Activated CD4-positive, alpha-beta memory T cell treated with anti-CD3 and anti-CD28 coated beads, Interleukin-2, amount 10 ng/mL, durations not matched to agents 7 days and 5 days (primary cell): ENCODE data around the gene MGAM2. TPM values are rescaled to one million over a fixed set of nuclear protein-coding genes. Genes with fewer than 3 reads are reported as not detected.
"Not testable (repeated sequence)": the region's sequence is repeated elsewhere in the genome, so short reads cannot be mapped to it uniquely, and the experiment has no call there.

Source experiments
- CTCF ChIA-PET: fragments of 350-600 bp; sonication (Branson Sonifier 250); formaldehyde crosslinking; loops from one replicate; lab custom pipeline; 2021; ENCODE audit warnings: antibody characterized with exemption, inconsistent platforms; lab: Charles Lee
- POLR2A ChIA-PET: fragments of 350-600 bp; sonication (Branson Sonifier 250); formaldehyde crosslinking; loops from one replicate; lab custom pipeline; 2021; ENCODE audit warnings: antibody characterized with exemption; lab: Charles Lee
- DNase-seq: peaks from one replicate; pipeline ENCODE4 v3.0.0-alpha.2; 2020
- H3K27ac Mint-ChIP-seq: one replicate; pipeline ENCODE4 v1.8.0; 2021; ENCODE audit warnings: mild to moderate bottlenecking, mixed read lengths
- H3K27me3 Mint-ChIP-seq: one replicate; pipeline ENCODE4 v1.8.0; 2021; ENCODE audit warnings: mixed read lengths
- H3K36me3 Mint-ChIP-seq: one replicate; pipeline ENCODE4 v1.8.0; 2021; ENCODE audit warnings: low read depth, mixed read lengths
- H3K4me1 Mint-ChIP-seq: one replicate; pipeline ENCODE4 v1.8.0; 2021; ENCODE audit warnings: mixed read lengths
- H3K4me3 Mint-ChIP-seq: one replicate; pipeline ENCODE4 v1.8.0; 2021; ENCODE audit warnings: mild to moderate bottlenecking, mixed read lengths
- H3K9me3 Mint-ChIP-seq: one replicate; pipeline ENCODE4 v1.8.0; 2021; ENCODE audit warnings: mixed read lengths
- total RNA-seq, 2 experiments: library from RNA; stranded (reverse); gene quantifications; one replicate each; pipeline ENCODE4 v1.2.3, GENCODE V29; 2021

MGAM2 gene
- total RNA-seq, 2 experiments from 2014 or later = not detected

DNA sequence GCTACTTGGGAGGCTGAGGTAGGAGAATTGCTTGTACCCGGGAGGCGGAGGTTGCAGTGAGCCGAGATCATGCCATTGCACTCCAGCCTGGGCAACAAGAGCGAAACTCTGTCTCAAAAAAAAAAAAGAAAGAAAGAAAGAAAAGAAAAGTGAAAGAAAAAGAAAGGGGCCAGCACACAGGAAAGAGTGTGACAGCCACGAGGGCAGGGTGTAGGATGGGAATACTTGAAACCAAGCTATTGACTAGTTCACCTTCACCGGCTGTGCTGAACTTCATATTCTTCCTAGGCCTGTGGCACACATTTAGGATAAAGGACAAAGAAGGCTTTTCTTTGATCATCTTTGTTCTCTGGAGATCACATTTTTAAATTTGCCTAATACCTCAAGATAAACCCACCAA is 9.7 kb upstream of the MGAM2 start:
- not testable (repeated sequence) for DNase-seq

DNA sequence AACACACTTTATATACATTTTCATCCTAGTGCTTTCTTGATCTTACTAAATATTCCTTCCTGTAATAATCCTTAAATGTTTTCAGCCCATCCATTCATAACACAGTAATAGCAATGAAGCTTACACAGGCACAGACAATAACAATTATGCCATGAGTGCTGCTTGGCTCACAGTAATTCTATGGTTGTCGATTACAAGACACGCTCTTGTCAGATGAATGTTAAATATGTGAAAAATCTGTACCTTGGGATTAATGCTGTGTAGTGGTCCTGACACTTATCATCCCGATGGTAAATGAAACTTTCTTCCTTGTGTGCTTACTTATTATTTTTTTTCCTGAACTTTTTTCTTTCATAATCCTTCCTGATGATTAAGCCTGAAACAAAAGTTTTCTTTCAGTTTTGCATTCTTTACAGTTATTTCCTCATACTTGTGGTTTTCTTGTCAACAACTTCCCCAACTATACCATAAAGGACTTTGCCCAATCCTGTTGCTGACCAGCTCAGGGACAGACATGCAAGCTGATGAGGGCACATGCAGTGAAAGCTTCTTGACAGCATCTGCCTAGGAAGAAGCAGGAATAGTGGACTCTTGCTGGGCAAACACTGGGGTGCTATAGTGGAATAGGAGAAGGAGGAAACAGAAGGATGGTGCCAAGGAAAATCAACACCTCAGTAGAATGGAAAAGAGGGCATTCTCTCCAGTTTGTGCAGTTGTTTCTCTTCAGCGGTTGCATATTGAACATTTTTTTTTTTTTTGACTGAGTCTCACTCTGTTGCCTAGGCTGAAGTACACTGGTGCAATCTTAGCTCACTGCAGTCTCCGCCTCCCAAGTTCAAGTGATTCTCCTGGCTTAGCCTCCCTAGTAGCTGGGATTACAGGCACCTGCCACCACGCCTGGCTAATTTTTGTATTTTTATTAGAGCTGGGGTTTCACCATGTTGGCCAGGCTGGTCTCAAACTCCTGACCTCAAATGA is 6.7 kb upstream of the MGAM2 start:
- H3K9me3 Mint-ChIP-seq = no peaks in the 10 kb centered on the region
- no peak overlapping the region for H3K27ac Mint-ChIP-seq
- ChIA-PET CTCF (interaction anchor here (1.2 kb wide), 1 partner anchor 129 kb away, joined by 5 read pairs; no protein-coding TSS in a partner anchor), POLR2A (no interaction called here)
- DNase-seq = no peak
- H3K4me1 Mint-ChIP-seq = peaks cover 4% of the 10 kb centered on the region
- no peak overlapping the region for H3K4me3 Mint-ChIP-seq
- no peaks in the 10 kb centered on the region for H3K36me3 Mint-ChIP-seq
- H3K27me3 Mint-ChIP-seq = peaks cover 2% of the 10 kb centered on the region

More for the DNA sequence above, 9.7 kb upstream of the MGAM2 start:
- H3K4me1 Mint-ChIP-seq, H3K27me3 Mint-ChIP-seq, H3K36me3 Mint-ChIP-seq, POLR2A ChIA-PET, H3K9me3 Mint-ChIP-seq, H3K4me3 Mint-ChIP-seq, H3K27ac Mint-ChIP-seq, CTCF ChIA-PET: not testable (repeated sequence)

DNA sequence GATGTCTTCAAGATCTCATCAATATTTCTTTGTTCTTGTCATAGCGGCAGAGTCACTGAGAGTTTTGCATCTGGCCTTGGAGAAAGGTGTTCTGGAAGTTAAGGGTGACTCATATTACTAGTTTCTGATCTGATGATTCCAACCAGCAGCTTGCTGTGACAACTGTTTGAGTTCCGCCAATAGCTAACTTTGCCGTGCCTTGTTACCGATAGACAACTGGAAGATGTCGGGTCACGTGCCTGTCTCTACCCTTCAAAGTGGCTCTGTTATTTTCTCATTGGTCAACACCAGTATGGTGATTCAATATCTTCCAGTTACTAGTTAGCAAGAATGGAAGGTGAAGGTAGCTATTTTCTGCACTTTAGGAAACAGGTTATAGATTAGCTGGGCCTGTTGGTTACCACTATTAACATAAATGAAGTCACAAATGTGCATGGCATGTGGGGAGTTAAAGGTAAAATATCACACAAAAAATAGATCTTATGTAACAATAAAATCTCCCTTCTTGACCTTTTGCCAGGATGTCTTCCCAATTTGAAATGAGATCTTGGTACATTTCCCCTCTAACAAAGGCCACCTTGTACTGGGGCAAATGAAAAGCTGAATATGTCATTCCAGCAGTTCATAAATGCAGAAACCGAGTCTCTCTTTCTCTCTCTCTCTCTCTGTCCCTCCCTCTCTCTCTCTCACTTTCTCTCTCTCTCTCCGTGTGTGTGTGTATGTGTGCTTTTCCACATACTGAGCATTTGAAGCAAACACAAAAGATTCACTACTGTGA is 2.6 kb upstream of the MGAM2 start:
- Mint-ChIP-seq H3K4me3 (no peak overlapping the region), H3K27ac (no peak overlapping the region), H3K9me3 (no peaks in the 10 kb centered on the region), H3K36me3 (no peaks in the 10 kb centered on the region), H3K27me3 (peaks cover 2% of the 10 kb centered on the region), H3K4me1 (no peaks in the 10 kb centered on the region)
- no peak for DNase-seq
- ChIA-PET CTCF (no interaction called here), POLR2A (no interaction called here)

DNA sequence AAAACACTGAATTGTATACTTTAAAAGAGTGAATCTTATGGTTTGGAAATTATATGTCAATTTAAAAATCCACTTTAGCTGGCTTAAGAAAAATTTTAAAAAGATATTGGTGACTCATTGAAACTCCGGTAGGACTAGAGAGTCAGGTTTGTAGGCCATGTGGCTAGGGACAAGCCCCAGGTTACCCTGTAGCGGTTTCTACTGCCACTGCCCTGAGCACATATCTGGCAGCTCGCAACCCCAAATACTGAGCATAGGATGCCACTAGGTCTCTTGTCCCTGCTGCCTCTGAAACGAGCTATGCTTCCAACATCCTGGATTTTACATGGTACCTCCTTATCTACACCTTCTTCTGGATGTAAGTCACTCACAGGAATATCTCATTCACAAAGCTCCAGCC is 1.4 kb upstream of the MGAM2 start:
- Mint-ChIP-seq H3K36me3 (no peaks in the 10 kb centered on the region), H3K4me1 (no peaks in the 10 kb centered on the region), H3K9me3 (no peaks in the 10 kb centered on the region), H3K4me3 (no peak overlapping the region), H3K27me3 (peaks cover 2% of the 10 kb centered on the region), H3K27ac (no peak overlapping the region)
- ChIA-PET CTCF (no interaction called here), POLR2A (no interaction called here)
- no peak for DNase-seq

DNA sequence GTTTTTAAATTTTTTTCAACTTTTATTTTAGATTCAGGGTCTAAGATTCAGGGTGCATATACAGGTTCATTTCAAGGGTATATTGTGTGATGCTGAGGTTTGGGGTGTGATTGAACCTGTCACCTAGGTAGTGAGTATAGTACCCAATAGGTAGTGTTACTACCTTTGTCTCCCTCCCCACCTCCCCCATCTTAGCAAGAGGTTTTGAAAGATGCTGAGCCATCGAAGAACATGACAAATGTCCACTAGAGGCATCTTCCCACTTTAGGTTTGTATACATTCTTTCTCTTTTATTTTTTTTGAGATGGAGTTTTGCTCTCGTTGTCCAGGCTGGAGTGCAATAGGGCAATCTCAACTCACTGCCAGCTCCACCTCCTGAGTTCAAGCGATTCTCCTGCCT is 880 bp upstream of the MGAM2 start:
- no peaks in the 10 kb centered on the region for H3K9me3 Mint-ChIP-seq
- no peak overlapping the region for H3K27ac Mint-ChIP-seq
- H3K4me3 Mint-ChIP-seq = no peak overlapping the region
- H3K36me3 Mint-ChIP-seq = no peaks in the 10 kb centered on the region
- H3K4me1 Mint-ChIP-seq = no peaks in the 10 kb centered on the region
- peaks cover 2% of the 10 kb centered on the region for H3K27me3 Mint-ChIP-seq
- ChIA-PET CTCF (no interaction called here), POLR2A (no interaction called here)
- no peak for DNase-seq

DNA sequence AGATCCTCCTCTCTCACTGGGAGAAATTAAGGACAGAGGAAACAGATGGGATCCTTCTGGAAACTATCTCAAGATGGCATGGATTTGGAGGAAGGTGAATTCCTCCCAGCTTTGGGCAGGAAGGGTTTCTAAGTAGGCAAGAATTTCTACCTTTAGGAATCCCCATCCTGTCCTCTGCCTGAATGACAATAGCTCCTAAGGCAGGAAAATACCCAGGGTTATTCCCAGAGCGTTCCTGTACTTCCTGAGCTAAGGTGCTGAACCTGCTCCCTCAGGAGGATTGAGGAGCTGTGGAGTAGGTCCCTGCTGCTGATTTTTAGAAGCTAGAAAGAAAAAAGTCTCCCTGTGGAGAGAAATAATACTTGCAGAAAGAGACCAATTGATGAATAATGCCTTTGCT is 568 bp downstream of the MGAM2 start:
- no peak for DNase-seq
- Mint-ChIP-seq H3K4me1 (no peaks in the 10 kb centered on the region), H3K36me3 (no peaks in the 10 kb centered on the region), H3K27me3 (peaks cover 2% of the 10 kb centered on the region), H3K9me3 (no peaks in the 10 kb centered on the region), H3K4me3 (no peak overlapping the region), H3K27ac (no peak overlapping the region)
- ChIA-PET CTCF (no interaction called here), POLR2A (no interaction called here)

DNA sequence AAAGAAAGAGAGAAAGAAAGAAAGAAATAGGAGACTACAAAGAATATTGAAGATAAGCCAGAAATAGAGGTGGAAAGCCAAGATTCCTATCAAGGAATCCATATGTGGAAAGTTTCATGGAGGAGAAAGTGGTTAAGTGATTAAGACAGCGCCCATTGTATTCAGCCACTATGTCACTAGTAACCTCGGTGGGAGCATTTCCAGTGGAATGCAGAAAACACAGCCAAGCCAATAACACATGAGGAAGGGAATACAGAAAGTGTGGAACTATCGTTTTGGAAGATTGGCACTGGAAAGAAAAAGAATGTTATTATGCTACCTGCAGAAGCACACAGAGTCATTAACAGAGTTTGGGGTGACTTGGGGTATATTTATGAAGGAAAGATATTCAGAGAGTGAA is 2.7 kb downstream of the MGAM2 start:
- ChIA-PET POLR2A (no interaction called here), CTCF (no interaction called here)
- Mint-ChIP-seq H3K27ac (no peak overlapping the region), H3K36me3 (no peaks in the 10 kb centered on the region), H3K4me3 (no peak overlapping the region), H3K9me3 (no peaks in the 10 kb centered on the region), H3K4me1 (no peaks in the 10 kb centered on the region), H3K27me3 (peaks cover 2% of the 10 kb centered on the region)
- DNase-seq = no peak

DNA sequence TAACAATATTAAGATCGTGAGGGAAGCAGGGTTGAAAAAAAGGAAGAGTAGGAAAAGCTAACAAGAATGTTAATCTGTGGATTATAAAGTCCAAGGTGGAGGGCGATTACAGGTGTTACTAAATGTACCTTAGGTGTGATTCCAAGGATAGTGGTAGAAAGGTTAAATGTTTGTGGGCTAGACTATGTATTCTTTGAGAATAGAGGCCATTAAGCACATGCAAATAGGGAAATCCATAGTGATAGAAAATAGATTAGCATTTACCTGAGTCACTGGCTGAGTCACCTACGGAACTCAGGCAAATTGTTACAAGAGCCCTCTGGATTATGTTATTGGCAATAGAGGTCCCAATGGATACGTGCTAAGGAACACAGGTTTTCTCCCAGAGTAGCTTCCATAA is 9.0 kb downstream of the MGAM2 start:
- no peak overlapping the region for H3K27ac Mint-ChIP-seq
- H3K9me3 Mint-ChIP-seq = no peaks in the 10 kb centered on the region
- no peak overlapping the region for H3K4me3 Mint-ChIP-seq
- ChIA-PET POLR2A (no interaction called here), CTCF (no interaction called here)
- no peak for DNase-seq
- H3K36me3 Mint-ChIP-seq = no peaks in the 10 kb centered on the region
- H3K27me3 Mint-ChIP-seq = peaks cover 3% of the 10 kb centered on the region
- no peaks in the 10 kb centered on the region for H3K4me1 Mint-ChIP-seq

DNA sequence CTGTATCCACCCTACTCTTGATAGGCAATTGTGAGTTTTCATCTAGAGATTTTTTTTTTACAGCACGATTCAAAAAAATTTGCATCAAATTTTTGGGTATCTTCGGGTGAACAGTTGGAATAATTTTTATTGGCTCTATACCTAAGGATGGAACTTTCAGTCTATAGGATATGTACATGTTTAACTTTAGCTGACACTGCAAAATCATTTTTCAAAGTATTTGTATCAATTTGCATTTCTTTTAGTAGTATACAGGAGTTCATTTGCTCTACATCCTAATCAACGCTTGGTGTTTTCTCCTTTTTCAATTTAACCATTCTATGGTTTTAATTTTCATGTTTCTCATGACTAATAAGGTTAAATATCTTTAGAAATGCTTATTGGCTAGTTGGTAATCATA is 11.7 kb downstream of the MGAM2 start:
- CTCF ChIA-PET = no interaction called here

DNA sequence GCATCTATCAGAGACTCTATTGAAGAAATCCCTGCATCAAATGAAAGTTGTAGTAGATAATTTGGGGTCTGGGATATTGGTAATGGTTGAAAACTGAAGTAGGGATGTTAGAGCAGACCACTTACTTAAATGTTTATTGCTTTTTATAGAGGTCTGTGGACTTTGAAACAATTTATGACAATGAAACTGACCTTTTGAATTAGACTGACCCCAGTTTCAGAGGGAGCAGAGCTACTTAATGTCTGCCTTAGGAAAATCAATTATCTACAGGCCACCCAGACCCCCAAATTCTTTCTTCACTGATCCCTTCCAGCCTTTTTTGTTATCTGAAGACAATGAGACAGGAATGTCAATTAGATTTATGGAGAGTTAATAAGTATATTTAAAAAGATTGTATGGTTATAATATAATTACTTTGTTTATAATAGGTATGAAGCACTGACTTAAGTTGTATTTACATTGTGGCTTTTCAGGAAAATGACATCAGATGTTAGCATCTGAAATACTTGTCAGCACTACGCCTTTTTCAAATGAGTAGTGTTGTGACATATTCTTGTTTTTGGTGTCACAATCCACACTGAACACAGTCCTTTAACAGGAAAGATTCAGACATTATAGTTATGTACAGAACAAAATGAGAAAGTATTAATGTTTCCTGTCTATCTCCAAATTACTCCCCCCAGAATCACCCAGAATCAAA is 13.9 kb downstream of the MGAM2 start:
- H3K9me3 Mint-ChIP-seq = no peaks in the 10 kb centered on the region
- no peak for DNase-seq
- no peaks in the 10 kb centered on the region for H3K4me1 Mint-ChIP-seq
- ChIA-PET CTCF (no interaction called here), POLR2A (no interaction called here)
- H3K27ac Mint-ChIP-seq = no peak overlapping the region
- H3K36me3 Mint-ChIP-seq = no peaks in the 10 kb centered on the region
- no peak overlapping the region for H3K4me3 Mint-ChIP-seq
- peaks cover 3% of the 10 kb centered on the region for H3K27me3 Mint-ChIP-seq

More for the DNA sequence above, 11.7 kb downstream of the MGAM2 start:
- Mint-ChIP-seq H3K27me3 (peaks cover 3% of the 10 kb centered on the region), H3K4me1 (no peaks in the 10 kb centered on the region), H3K4me3 (no peak overlapping the region), H3K9me3 (no peaks in the 10 kb centered on the region), H3K27ac (no peak overlapping the region), H3K36me3 (no peaks in the 10 kb centered on the region)
- DNase-seq = no peak
- POLR2A ChIA-PET = no interaction called here

DNA sequence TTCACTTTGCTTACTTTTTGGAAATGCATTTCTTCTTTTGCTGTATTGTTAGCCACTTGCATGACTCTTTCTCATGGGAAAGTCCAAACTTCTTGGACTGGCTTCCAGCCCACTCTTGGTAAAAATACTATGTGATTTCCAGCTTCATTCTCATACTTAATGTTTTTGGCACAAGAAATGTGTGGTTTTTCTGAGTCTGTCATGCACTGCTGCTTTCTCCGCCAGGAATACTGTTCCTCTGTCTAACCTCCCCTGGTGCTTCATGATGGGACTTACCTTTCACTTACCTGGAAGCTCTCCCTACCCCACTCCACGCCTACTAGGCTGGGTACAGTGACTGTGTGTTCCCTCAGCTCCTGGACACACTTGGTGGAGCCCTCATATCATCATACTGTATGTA is 18.7 kb downstream of the MGAM2 start:
- ChIA-PET CTCF (no interaction called here), POLR2A (no interaction called here)
- H3K4me1 Mint-ChIP-seq = no peaks in the 10 kb centered on the region
- H3K36me3 Mint-ChIP-seq = no peaks in the 10 kb centered on the region
- H3K4me3 Mint-ChIP-seq = no peak overlapping the region
- no peaks in the 10 kb centered on the region for H3K27me3 Mint-ChIP-seq
- H3K27ac Mint-ChIP-seq = no peak overlapping the region
- H3K9me3 Mint-ChIP-seq = no peaks in the 10 kb centered on the region
- no peak for DNase-seq

DNA sequence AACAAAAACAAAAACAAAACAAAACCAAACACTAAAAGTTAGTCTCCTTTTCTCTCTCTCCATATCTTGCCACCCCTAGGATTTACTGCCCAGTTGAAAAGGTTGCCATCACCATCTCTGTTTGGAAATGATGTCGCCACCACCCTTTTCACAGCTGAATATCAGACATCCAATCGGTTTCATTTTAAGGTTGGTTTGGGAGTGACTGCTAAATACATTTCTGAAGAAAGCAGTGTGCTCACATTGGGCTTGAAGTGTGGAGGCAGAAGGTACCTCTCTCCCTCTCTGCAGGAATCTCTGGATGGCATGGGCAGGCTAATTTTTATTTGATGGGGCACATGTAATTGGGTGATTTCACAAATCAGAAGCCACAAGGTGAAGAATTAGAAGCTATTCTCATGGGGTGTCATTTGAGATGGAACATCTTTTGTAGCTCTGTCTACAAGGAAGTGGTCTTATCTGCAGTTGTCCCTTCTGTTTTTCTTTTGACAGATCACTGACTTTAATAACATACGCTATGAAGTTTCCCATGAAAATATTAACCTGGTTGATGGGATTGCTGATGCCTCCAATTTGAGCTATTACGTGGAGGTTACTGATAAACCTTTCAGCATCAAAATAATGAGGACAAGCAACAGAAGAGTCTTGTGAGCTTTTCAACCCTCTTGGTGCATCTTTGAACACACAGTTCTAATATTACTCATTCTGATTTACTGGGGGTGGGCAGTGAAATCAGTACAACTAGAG is 20.1 kb downstream of the MGAM2 start:
- Mint-ChIP-seq H3K9me3 (no peaks in the 10 kb centered on the region), H3K4me1 (no peaks in the 10 kb centered on the region), H3K36me3 (no peaks in the 10 kb centered on the region), H3K4me3 (no peak overlapping the region), H3K27me3 (peaks cover 1% of the 10 kb centered on the region), H3K27ac (no peak overlapping the region)
- DNase-seq = no peak
- POLR2A ChIA-PET = no interaction called here
- CTCF ChIA-PET = interaction anchor here (1.0 kb wide), 1 partner anchor 155 kb away, joined by 4 read pairs; no protein-coding TSS in a partner anchor
